ENCODE data around the gene SLN.

Gene SLN

DNA sequence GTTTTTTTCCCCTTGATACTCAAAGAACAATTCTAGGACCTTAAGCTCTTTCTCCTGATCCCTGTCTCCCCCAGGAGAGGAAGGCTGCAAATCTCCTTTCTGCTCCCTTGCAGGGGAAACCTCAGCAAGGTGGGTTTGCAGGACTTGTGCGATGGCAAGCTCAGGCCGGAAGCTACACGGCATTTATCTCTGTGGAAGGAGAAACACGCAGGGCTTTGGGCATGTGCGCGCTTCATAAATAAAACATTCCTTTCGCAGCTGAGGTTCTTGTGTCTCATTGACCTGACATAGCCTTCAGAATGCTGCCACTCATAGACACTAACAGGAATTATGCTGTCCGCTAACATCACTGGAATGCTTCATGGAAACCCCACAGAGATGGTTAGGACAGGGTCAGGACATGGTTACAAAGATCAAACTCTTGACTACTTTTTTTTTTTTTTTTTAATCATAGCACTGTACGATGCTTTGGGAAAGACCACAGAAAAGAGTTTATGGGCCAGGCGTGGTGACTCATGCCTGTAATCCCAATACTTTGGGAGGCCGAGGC lies 42.6 kb downstream of the SLN start:
- no peaks in the 10 kb centered on the region for H3K9me3 Mint-ChIP-seq
- no peak for DNase-seq
- peaks cover 20 to 45% of the 10 kb centered on the region in 2 donors for H3K27me3 Mint-ChIP-seq
- ATAC-seq (replicated peaks), result no peak
- no peak overlapping the region for H3K4me3 Mint-ChIP-seq
- H3K4me1 Mint-ChIP-seq (ENCODE audit: low read depth in 2 of 2), result peaks cover 0 to 2% of the 10 kb centered on the region in 2 donors
- H3K36me3 Mint-ChIP-seq (ENCODE audit: insufficient read depth), result peaks cover 4% of the 10 kb centered on the region
- H3K27ac Mint-ChIP-seq, result no peak overlapping the region

DNA sequence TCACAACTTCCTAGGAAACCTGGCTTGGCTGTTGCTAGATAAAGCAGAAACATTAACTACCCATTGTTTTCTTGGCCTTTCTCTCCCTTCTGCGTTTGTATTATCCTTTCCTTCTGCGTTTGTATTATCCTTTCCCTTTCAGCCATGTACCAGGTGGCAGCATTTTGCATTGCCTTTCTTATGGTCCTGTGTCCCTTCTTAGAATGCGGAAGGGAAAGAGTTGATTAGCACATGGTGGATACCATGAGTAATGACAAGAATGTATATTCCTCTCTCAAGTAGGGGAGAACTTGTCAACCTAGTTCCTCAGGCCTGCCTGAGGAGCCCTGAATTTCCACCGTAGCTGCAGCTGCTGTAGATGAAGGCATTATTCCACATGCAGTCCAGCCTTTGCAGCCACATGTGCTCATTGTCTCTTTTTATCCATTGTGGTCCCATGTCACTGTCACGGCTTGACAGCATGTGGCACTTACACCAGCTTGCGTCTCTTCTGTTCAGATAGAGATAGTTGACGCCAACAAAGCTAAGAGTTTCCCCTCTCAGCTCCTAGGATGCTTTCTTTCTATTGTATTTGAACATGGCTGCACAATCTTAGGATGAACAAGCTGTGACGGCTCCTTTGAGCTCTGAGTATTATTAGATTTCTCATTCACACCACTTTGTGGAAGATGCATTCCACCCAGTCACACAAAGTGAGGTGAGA lies 44.8 kb downstream of the SLN start:
- H3K36me3 Mint-ChIP-seq (ENCODE audit: insufficient read depth), result peaks cover 4% of the 10 kb centered on the region
- H3K4me3 Mint-ChIP-seq, result no peak overlapping the region
- no peaks in the 10 kb centered on the region for H3K4me1 Mint-ChIP-seq (ENCODE audit: low read depth in 2 of 2)

DNA sequence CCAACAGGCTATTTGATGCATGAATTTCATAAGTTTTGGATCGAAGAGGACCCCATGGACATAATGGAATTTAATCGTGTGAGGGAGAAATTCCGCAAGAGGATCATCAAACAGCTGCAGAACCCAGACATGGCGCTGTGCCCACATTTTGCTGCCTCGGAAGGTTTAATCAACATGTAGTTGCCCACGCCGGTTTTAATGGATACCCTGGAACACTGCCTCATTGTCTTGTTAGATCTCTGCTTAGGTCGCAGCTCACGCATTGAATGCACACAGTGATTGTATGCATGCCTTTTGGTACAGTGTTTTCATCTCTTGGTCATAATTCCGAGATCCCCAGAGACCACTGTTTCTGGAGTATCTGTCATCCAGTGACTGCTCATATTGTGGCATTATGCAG lies 46.8 kb downstream of the SLN start:
- ATAC-seq (replicated peaks) (no peak), DNase-seq (no peak)
- Mint-ChIP-seq H3K9me3 (no peaks in the 10 kb centered on the region), H3K4me1 (ENCODE audit: low read depth in 2 of 2) (no peaks in the 10 kb centered on the region), H3K4me3 (no peak overlapping the region), H3K27ac (no peak overlapping the region), H3K27me3 (peaks cover 19 to 27% of the 10 kb centered on the region in 2 donors), H3K36me3 (ENCODE audit: insufficient read depth) (peaks cover 4% of the 10 kb centered on the region)

More for the DNA sequence above, 44.8 kb downstream of the SLN start:
- ATAC-seq (replicated peaks) (no peak), DNase-seq (no peak)
- Mint-ChIP-seq H3K27ac (no peak overlapping the region), H3K9me3 (no peaks in the 10 kb centered on the region), H3K27me3 (peaks cover 20 to 40% of the 10 kb centered on the region in 2 donors)

DNA sequence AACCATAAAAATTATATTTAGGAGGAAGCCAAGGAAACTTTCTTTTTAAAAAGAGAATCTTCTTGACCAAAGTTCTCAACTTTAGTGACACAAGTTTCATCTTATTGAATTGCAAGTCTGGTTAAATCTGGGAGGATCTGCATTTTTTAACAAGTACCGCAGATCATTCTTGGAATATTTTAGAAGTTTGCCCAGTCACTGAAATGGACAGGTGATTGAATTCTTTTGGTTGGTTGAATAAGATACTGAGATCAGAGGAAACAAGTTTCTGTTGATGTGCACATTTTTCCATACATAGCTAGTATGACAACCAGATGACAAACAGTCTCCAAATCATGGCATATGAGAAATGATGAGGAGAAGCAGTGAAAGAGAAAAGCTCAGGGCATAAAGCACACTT lies 50.2 kb downstream of the SLN start:
- no peak for ATAC-seq (replicated peaks)
- no peak for DNase-seq
- H3K27ac Mint-ChIP-seq, result no peak overlapping the region
- H3K9me3 Mint-ChIP-seq, result no peaks in the 10 kb centered on the region
- H3K4me3 Mint-ChIP-seq, result no peak overlapping the region
- H3K27me3 Mint-ChIP-seq, result peaks cover 19 to 20% of the 10 kb centered on the region in 2 donors
- no peaks in the 10 kb centered on the region for H3K4me1 Mint-ChIP-seq (ENCODE audit: low read depth in 2 of 2)
- H3K36me3 Mint-ChIP-seq (ENCODE audit: insufficient read depth), result no peaks in the 10 kb centered on the region

DNA sequence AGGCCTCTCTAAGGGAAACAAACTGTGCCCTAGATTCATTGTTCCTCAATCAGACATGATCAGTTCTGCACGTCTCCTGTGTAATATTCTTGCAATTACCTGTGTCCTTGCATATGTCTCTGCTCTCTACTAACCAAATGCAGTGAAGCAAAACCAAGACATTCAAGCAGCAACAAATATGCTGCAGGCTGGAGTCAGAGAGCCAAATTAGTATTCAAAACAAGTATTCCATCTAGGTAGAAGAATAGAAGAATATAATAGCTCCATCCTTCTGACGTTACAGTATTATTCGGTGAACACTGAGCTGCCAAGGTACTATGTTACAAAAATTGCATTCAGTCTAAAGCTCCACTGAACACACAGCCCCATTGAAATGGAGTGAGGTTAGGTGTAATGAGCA lies 51.8 kb downstream of the SLN start:
- no peaks in the 10 kb centered on the region for H3K4me1 Mint-ChIP-seq (ENCODE audit: low read depth in 2 of 2)
- H3K9me3 Mint-ChIP-seq, result no peaks in the 10 kb centered on the region
- no peaks in the 10 kb centered on the region for H3K36me3 Mint-ChIP-seq (ENCODE audit: insufficient read depth)
- peaks cover 14 to 20% of the 10 kb centered on the region in 2 donors for H3K27me3 Mint-ChIP-seq
- no peak overlapping the region for H3K4me3 Mint-ChIP-seq
- H3K27ac Mint-ChIP-seq, result no peak overlapping the region
- ATAC-seq (replicated peaks) (no peak), DNase-seq (no peak)

DNA sequence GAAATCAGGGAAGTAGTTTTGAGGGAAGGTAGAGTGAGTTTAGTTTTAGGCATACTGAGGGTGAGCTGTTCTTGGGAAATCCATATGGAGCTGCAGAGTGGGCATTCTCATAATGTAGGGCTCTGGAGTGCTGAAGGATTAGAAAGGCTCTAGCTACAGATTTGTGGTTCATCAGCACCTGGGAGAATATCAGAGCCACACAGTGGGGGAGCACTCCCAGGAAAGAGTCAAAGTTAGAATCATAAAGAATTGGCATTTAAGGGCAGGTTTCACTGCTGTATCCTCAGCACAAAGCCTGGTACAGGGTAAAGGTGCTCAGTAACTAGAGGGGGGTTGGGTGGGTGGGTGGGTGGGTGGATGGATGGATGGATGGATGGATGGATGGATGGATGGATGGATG lies 52.5 kb downstream of the SLN start:
- Mint-ChIP-seq H3K27me3 (peaks cover 7 to 15% of the 10 kb centered on the region in 2 donors), H3K9me3 (no peaks in the 10 kb centered on the region), H3K4me3 (no peak overlapping the region), H3K27ac (no peak overlapping the region), H3K36me3 (ENCODE audit: insufficient read depth) (no peaks in the 10 kb centered on the region), H3K4me1 (ENCODE audit: low read depth in 2 of 2) (no peaks in the 10 kb centered on the region)
- ATAC-seq (replicated peaks) (no peak), DNase-seq (no peak)

Data from effector memory CD8-positive, alpha-beta T cell (primary cell).